Tibial nerve (tissue), 4 donors: ENCODE data around the gene TSFM. TPM values are rescaled to one million over a fixed set of nuclear protein-coding genes. Genes with fewer than 3 reads are reported as not detected.

Experiments used
- DNase-seq, 2 donors: peaks; one replicate each; pipeline ENCODE4 v3.0.0-alpha.2; 2019; ENCODE audit warnings: low spot score in 2 of 2
- H3K27ac ChIP-seq, 4 donors: fragments of 200-600 bp; sonication (generic) in 3 of 4; one replicate each; pipeline ENCODE4 v1.5.1; 2017 to 2019; ENCODE audit warnings: mild to moderate bottlenecking in 1 of 4
- H3K27me3 ChIP-seq, 2 donors: fragments of 200-600 bp; sonication (generic) in 1 of 2; one replicate each; pipeline versions ENCODE4 v1.5.1 to v1.6.0; 2017 to 2019
- H3K36me3 ChIP-seq, 3 donors: fragments of 200-600 bp; sonication (generic); one replicate each; pipeline ENCODE4 v1.5.1; 2018 to 2019
- H3K4me1 ChIP-seq, 4 donors: fragments of 200-600 bp; sonication (generic) in 3 of 4; one replicate each; pipeline ENCODE4 v1.5.1; 2017 to 2019
- H3K4me3 ChIP-seq, 4 donors: fragments of 200-600 bp; sonication (generic) in 3 of 4; one replicate each; pipeline ENCODE4 v1.5.1; 2017 to 2019; ENCODE audit warnings: mild to moderate bottlenecking in 1 of 4, moderate library complexity in 1 of 4
- H3K9me3 ChIP-seq, 4 donors: fragments of 200-600 bp; sonication (generic) in 3 of 4; one replicate each; pipeline ENCODE4 v1.5.1; 2017 to 2019
- CTCF ChIP-seq, 5 experiments: fragments of 200-600 bp in 3 of 5; fragments of 450-650 bp in 2 of 5; sonication (generic) in 3 of 5; IDR thresholded peaks; one replicate each; pipeline ENCODE4 v1.5.1; 2016 to 2019; ENCODE audit warnings: antibody characterized with exemption in 5 of 5, mild to moderate bottlenecking in 3 of 5, moderate library complexity in 2 of 5
- EP300 ChIP-seq, 2 donors: sonication (generic); formaldehyde crosslinking; IDR thresholded peaks; one replicate each; pipeline ENCODE4 v1.6.1; 2017; ENCODE audit warnings: antibody characterized with exemption in 2 of 2, mild to moderate bottlenecking in 1 of 2
- POLR2A ChIP-seq, 2 donors: fragments of 450-650 bp; IDR thresholded peaks; one replicate each; pipeline ENCODE4 v1.6.1; 2017; ENCODE audit warnings: antibody characterized with exemption in 2 of 2, mild to moderate bottlenecking in 2 of 2, moderate library complexity in 2 of 2
- WGBS, 2 donors: methylation state at CpG; one replicate each; pipeline ENCODE4 v1.1.5; 2018; 5-methylcytosine and 5-hydroxymethylcytosine counted together
- total RNA-seq, 4 donors: library from RNA; depleted of rRNA; stranded (reverse); fragments of >200 nt; gene quantifications; one replicate each; pipeline ENCODE4 v1.1.0, GENCODE V29; 2016

Gene TSFM
- total RNA-seq, 4 donors from 2014 or later: 13.5 to 23.2 (median 22.4) TPM

- DNase-seq: no peak
- WGBS, 2 donors: 76 to 79% methylated on average over 17 of the region's 17 CpGs
- peaks cover 11 to 100% (median 64%) of the 10 kb centered on the region in 3 donors for H3K36me3 ChIP-seq
- peaks cover 0 to 75% (median 4%) of the 10 kb centered on the region in 4 donors for H3K4me1 ChIP-seq
- H3K27ac ChIP-seq: peak overlapping the region in 1 of 4 donors; percentile 34
- no peaks in the 10 kb centered on the region for H3K9me3 ChIP-seq
- no peaks in the 10 kb centered on the region for H3K27me3 ChIP-seq
- TF ChIP-seq EP300 (IDR thresholded peaks at IDR 0.05) (no peak), POLR2A (IDR thresholded peaks at IDR 0.05) (no peak), CTCF (IDR thresholded peaks at IDR 0.05) (no peak)
- no peak overlapping the region for H3K4me3 ChIP-seq
Observed at GRCh38 chr12:57823131-57823907, 40.7 kb downstream of the TSFM start.

- Histone ChIP-seq H3K27me3 (no peaks in the 10 kb centered on the region), H3K9me3 (no peaks in the 10 kb centered on the region), H3K4me1 (peaks cover 0 to 75% (median 11%) of the 10 kb centered on the region in 4 donors), H3K27ac (no peak overlapping the region), H3K4me3 (no peak overlapping the region), H3K36me3 (peaks cover 11 to 100% (median 64%) of the 10 kb centered on the region in 3 donors)
- WGBS, 2 donors: 83 to 87% methylated on average over 18 of the region's 18 CpGs
- no peak for DNase-seq
- TF ChIP-seq POLR2A (IDR thresholded peaks at IDR 0.05) (no peak), CTCF (IDR thresholded peaks at IDR 0.05) (no peak), EP300 (IDR thresholded peaks at IDR 0.05) (no peak)
Observed at GRCh38 chr12:57823908-57824640, 41.5 kb downstream of the TSFM start.

GRCh38 chr12:57825451-57825850 lies 42.9 kb downstream of the TSFM start:
- H3K27ac ChIP-seq: peak overlapping the region in 2 of 4 donors; percentile 13 to 21
- 67 to 88% methylated on average over 2 of the region's 2 CpGs for WGBS, 2 donors
- H3K27me3 ChIP-seq: no peaks in the 10 kb centered on the region
- H3K4me1 ChIP-seq: peaks cover 0 to 88% (median 24%) of the 10 kb centered on the region in 4 donors
- H3K36me3 ChIP-seq: peaks cover 11 to 91% (median 54%) of the 10 kb centered on the region in 3 donors
- TF ChIP-seq EP300 (IDR thresholded peaks at IDR 0.05) (no peak), POLR2A (IDR thresholded peaks at IDR 0.05) (no peak), CTCF (IDR thresholded peaks at IDR 0.05) (no peak)
- no peak for DNase-seq
- no peaks in the 10 kb centered on the region for H3K9me3 ChIP-seq
- H3K4me3 ChIP-seq: no peak overlapping the region

- TF ChIP-seq EP300 (IDR thresholded peaks at IDR 0.05) (no peak), POLR2A (IDR thresholded peaks at IDR 0.05) (no peak), CTCF (IDR thresholded peaks at IDR 0.05) (no peak)
- Histone ChIP-seq H3K4me3 (no peak overlapping the region), H3K27me3 (no peaks in the 10 kb centered on the region), H3K27ac (peak overlapping the region in 2 of 4 donors; percentile 21 to 61), H3K36me3 (peaks cover 11 to 82% (median 54%) of the 10 kb centered on the region in 3 donors), H3K4me1 (peaks cover 0 to 95% (median 33%) of the 10 kb centered on the region in 4 donors), H3K9me3 (no peaks in the 10 kb centered on the region)
- DNase-seq: no peak
- WGBS, 2 donors: 80 to 83% methylated on average over 2 of the region's 2 CpGs
Observed at GRCh38 chr12:57826400-57826799, 43.8 kb downstream of the TSFM start.

GRCh38 chr12:57826966-57827365 lies 44.4 kb downstream of the TSFM start:
- TF ChIP-seq POLR2A (IDR thresholded peaks at IDR 0.05) (no peak), EP300 (IDR thresholded peaks at IDR 0.05) (no peak), CTCF (IDR thresholded peaks at IDR 0.05) (no peak)
- Histone ChIP-seq H3K27ac (peak overlapping the region in 2 of 4 donors; percentile 21 to 61), H3K36me3 (peaks cover 8 to 76% (median 54%) of the 10 kb centered on the region in 3 donors), H3K4me3 (no peak overlapping the region), H3K4me1 (peaks cover 0 to 95% (median 39%) of the 10 kb centered on the region in 4 donors), H3K27me3 (no peaks in the 10 kb centered on the region), H3K9me3 (no peaks in the 10 kb centered on the region)
- no peak for DNase-seq
- 82 to 100% methylated on average over 1 of the region's 1 CpG for WGBS, 2 donors
